ENCODE data around the gene PDGFRB.

DNA sequence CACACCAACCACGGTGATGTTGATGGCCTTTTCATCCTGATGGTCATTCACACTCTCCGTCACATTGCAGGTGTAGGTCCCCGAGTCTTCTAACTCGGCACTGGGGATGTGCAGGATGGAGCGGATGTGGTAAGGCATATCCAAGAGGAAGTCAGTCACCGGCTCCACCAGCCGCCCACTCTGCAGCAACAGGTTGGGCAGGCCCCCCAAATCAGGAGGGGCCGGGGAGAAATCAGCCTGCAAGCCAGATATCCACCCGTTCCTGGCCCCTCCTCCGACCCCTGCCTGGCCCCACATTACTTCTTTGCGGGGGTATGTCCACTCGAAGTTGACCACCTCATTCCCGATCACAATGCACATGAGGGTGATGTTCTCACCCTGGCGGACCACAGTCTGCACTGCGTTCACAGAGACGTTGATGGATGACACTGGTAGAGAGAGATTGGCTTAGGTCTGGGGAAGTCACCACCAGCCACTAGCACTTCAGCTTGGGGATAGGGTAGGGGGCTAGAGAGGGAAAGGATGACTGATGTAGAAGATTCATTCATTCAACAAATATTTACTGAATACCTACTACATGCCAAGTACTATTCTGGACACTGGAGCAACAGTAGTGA is 22.0 kb downstream of the PDGFRB start:
- no peak for TF ChIP-seq CTCF (conservative IDR thresholded peaks at IDR 0.05; ENCODE audit: low read length)
- TF ChIP-seq EZH2phosphoT487 (IDR thresholded peaks at IDR 0.05; ENCODE audit: borderline replicate concordance, low read depth, low read length): no peak
